GM19468 (cell line): ENCODE results near the gene SEC14L3.

Experiments
- ATAC-seq: cut with Tn5 transposase; IDR thresholded peaks from one replicate; pipeline ENCODE4 v1.9.1; 2021; ENCODE audit warnings: mild to moderate bottlenecking, moderate library complexity, moderate number of reproducible peaks; ENCODE audit not compliant: unreplicated experiment; ENCODE audit errors: extremely low read depth

Gene SEC14L3

DNA sequence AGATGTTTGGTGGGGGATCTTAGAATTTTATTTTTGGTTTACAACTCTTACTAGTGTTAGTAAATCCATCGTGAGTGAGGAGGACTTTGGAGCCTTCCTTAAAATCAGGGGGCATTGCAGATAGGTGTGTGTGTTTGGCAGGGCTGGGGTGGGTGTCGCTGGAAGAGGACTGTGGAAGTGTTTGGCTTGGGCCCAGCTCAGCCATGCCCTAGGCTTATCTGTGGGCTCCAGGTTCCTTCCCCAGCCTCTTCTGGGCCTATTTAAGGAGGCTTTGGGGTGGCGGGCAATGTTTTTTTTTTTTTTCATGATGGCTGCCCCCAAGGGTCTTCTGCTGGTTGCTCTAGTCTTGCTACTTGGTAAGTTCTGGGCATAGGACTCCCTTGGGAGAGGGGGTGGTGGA, 24.2 kb downstream of the SEC14L3 start:
- no peak for ATAC-seq

GRCh38 chr22:30445438-30446145, 26.2 kb downstream of the SEC14L3 start:
- no peak for ATAC-seq

DNA sequence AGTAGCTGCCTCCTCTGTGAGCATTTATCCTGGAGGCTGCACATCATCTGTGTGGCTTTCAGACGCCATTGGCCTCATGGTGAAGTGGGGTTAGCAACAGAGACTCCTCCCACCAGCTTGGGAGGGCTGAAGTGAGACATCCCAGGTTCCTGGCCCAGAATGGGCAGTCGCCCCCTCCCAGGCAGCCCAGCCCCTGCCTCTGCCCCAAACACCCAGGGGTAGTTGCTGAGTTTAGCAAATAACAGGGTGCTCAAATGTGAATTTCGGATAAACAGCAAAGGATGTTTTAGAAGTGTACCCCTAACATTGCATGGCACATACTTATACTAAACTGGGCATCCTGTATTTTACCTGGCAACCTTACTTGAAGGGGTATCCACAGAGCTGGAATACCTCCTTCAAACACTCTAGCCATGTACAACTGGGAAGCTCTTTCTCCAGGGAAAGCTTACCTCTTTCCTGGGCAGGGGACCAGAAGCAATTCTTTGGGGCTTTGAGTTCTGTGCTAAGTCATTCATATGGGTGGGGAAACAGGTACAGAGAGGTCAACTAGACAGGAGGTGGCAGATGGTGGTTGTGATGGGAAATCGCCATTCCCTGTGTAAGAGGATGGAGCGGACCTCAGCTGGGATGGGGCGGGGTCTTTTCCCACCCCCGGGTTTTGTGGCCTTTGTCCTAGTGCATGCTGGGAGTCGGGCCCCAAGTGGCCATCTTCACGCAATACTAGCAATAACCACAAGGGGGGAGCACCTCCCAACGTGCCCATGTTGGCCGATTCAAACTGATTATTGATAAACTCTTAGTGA, 27.0 kb downstream of the SEC14L3 start:
- ATAC-seq = no peak

DNA sequence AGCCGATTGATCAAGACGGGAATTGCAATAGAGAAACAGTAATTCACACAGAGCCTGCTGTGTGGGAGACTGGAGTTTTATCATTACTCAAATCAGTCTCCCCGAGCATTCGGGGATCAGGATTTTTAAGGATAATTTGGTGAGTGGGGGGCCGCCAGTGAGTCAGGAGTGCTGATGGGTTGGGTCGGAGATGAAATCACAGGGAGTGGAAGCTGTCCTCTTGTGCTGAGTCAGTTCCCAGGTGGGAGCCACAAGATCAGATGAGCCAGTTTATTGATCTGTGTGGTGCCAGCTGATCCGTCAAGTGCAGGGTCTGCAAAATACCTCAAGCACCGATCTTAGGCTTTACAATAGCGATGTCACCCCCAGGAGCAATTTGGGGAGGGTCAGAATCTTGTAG, 30.7 kb downstream of the SEC14L3 start:
- ATAC-seq = no peak

GRCh38 chr22:30439836-30440235, 32.0 kb downstream of the SEC14L3 start:
- no peak for ATAC-seq

GRCh38 chr22:30439226-30439625, 32.6 kb downstream of the SEC14L3 start:
- no peak for ATAC-seq

DNA sequence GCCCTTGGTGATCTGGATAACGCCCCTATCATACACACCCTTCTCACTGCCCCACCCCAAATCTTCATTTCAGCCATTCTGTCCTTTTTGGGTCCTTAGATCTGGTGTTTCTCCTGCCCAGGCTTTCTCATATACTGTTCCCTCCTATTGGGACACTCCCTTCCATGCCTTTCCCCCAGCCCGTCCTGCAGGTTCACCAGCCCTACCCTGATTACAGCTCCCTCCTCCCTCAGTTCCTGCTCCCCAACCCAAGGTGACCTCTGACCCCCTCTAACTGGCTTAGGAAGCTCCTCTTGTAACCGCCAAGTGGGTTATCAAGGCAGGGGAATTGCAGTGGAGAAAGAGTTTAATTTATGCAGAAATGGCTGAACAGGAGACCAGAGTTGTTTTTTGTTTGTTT, 33.3 kb downstream of the SEC14L3 start:
- no peak for ATAC-seq

DNA sequence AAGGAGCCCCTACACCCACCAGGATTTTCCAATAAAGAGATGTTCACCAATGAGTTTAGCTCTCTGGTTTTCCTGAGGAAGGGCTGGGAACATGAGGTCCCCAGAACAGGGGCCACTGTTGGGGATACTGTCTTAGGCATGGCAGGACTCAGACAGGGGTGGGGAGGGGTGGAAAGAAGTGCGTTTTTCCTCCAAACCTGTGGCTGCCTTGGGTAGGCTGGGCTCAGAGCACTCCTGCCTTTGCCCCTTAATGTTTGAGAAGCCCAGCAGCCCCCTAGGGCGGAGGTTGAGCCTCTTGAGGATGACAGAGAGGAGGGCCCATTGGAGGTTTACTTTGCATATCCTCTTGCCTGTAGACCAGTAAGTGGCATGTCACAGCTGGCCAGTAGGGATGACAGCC, 35.6 kb downstream of the SEC14L3 start:
- ATAC-seq = no peak

DNA sequence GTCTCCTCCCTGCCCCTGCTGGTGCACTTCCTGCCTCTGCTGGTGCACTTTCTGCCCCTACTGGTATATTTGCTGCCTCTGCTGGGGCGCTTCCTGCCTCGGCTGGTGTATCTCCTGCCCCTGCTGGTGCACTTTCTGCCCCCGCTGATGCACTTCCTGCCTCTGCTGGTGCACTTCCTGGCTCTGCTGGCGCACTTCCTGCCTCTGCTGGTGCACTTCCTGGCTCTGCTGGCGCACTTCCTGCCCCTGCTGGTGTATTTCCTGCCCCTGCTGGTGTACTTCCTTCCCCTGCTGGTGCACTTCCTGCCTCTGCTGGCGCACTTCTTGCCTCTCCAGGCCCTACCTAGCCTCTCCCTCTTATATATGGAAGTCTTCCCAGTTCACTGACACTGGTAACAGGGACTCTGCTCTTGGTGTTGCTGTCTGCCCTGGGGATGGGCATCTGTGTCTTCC, 36.1 kb downstream of the SEC14L3 start:
- ATAC-seq = no peak

- ATAC-seq = no peak
Observed at GRCh38 chr22:30434843-30435242, 37.0 kb downstream of the SEC14L3 start.

GRCh38 chr22:30433773-30434172, 38.0 kb downstream of the SEC14L3 start:
- ATAC-seq = no peak

GRCh38 chr22:30433227-30433626, 38.6 kb downstream of the SEC14L3 start:
- ATAC-seq = no peak

DNA sequence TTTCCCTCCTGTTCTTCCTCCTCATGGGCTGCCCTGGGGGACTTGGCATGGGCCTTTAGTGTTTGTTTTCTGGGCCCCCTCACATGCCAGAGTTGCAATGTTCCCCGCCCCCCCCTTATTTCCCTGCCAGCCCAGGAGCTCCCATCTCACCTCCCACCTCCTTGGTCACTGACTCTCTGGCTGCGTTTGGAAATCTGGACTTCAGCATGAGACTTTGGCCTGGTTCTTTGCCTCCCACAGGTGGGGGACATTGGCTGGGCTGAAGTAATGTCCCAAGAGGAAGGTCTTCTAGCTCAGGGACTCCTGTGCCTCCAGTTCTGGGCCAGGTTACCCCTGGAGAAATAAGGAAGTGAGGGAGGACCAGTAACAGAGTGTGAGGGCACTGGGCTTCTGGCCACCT, 39.3 kb downstream of the SEC14L3 start:
- ATAC-seq = no peak

- no peak for ATAC-seq
Observed at GRCh38 chr22:30432096-30432495, 39.7 kb downstream of the SEC14L3 start.

DNA sequence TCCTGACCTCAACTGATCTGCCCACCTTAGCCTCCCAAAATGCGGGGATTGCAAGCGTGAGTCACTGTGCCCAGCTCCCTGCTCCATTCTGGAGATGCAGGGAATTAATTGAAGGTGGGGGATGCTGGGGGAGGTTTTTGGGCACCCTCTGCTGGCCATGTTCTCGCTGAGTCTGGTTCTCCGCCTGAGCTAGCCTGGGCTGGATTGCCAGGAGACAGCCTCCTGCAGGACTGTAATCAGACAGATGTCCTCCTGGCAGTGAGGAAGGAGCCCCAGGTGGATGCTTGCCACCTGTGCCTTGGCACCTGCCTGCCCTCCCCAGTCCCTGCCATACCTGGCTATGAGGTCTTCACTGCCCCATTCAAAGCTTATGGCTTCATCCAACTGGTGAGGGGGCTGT, 40.9 kb downstream of the SEC14L3 start:
- no peak for ATAC-seq

DNA sequence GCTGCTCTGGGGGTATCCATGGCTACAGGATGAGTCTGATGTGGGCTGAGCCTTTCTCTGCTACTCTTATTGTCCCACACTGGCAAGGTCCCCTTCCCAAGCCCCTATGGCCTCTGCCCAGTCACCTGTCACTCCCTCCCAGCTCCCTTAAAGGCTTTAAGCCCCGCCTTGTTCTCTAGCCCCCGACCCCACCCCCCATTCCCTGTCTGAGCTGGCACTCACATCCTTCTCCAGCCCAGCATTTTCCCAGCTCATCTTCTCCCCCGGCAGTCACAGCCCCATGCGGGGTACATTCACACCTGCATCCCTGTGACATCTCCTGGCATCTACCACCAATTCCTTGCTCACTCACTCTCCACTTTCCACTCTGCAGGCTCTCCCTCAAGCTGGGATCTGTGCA, 41.9 kb downstream of the SEC14L3 start:
- no peak for ATAC-seq

DNA sequence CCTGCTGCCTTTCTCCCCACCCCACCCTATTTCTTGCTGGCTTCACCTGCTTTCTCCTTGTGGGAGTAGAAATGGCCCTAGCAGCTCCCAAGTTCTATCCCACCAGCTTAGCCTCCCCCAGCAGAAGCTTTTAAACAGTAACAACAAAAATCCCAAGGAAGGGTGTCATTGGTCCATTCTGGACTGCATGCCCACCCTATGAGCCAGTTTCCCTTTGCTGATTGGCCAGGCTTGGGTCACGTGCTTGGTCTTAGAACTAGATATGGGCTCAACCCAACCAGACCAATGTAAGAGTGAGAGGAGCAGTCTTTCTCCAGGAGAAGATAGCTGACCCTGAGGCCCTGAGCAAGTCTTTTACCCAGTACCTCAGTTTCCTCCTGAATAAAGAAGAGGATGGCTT, 43.9 kb downstream of the SEC14L3 start:
- no peak for ATAC-seq

DNA sequence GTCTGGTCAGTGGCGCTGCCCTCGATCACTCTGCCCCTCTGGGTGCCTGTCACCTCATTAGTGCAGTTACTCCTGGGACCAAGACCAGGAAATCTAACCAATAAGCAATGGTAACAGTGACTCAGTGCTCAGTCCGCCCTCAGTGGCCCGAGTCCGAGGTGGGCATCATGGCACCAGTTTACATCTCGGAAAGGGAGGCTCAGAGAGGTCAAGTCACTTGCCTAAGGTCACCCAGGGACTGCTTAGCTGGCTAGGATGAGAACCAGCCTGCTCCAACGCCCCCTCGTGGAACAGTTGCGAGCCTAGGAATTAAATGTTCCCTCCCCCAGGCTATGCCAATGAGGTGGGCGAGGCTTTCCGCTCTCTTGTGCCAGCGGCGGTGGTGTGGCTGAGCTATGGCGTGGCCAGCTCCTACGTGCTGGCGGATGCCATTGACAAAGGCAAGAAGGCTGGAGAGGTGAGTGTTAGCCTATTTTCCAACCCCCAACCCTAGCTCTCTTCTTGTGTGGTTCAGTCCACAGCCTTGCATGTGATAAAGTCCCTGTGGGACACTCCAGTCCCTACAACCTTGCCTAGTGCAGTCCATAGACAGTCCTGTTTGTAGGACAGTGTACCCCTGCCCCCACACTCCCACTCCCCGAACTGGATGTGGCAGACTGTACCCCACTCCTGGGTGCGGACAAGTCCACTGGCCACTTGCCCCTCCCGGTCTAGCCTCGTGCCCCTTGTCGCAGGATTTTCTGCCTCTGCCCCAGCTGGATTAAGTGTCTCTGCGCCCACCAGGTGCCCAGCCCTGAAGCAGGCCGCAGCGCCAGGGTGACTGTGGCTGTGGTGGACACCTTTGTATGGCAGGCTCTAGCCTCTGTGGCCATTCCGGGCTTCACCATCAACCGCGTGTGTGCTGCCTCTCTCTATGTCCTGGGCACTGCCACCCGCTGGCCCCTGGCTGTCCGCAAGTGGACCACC, 45.1 kb downstream of the SEC14L3 start:
- no peak for ATAC-seq

GRCh38 chr22:30425616-30426387, 46.0 kb downstream of the SEC14L3 start, which contains the start of gene MTFP1:
MTFP1 (plus strand) TSS chr22:30425768; CDS start chr22:30425880, 112 bp downstream.
- ATAC-seq = no peak

DNA sequence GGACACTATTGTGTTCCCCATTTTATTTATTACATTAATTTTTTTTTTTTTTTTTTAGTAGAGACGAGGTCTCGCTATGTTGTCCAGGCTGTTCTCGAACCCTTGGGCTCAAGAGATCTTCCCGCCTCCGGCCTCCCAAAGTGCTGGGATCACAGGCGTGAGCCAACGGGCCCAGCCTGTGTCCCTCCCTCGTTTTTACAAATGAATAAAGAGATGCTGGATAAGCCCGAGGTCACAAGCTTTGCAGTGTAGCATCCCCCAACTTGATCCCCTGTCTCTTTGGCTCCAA, 46.5 kb downstream of the SEC14L3 start:
- no peak for ATAC-seq
